Hepatocyte (in vitro differentiated cells): Measurements from ENCODE around the gene THAP4.

Experiments
- CTCF ChIP-seq: fragments of 200-600 bp; sonication (generic); IDR thresholded peaks from 2 replicates; pipeline ENCODE4 v1.5.1; 2016; ENCODE audit warnings: antibody characterized with exemption, mild to moderate bottlenecking; ENCODE audit not compliant: poor library complexity
- EZH2 ChIP-seq: fragments of 200-600 bp; sonication (generic); IDR thresholded peaks from 2 replicates; pipeline ENCODE4 v1.6.1; 2016; ENCODE audit warnings: antibody characterized with exemption, mild to moderate bottlenecking, borderline replicate concordance
- EZH2phosphoT487 ChIP-seq: fragments of 200-600 bp; sonication (generic); IDR thresholded peaks from one replicate; pipeline ENCODE4 v1.6.1; 2018; ENCODE audit warnings: antibody characterized with exemption, mild to moderate bottlenecking, low read depth, moderate library complexity; ENCODE audit not compliant: unreplicated experiment, severe bottlenecking

- TF ChIP-seq EZH2, result no peak
- TF ChIP-seq CTCF, result no peak
- TF ChIP-seq EZH2phosphoT487, result no peak
Measured at GRCh38 chr2:241668839-241669238, 31.9 kb upstream of the THAP4 start.
